A549 (cell line): ENCODE data around the gene ADD1.

Source experiments
- POLR2A ChIP-seq: IDR thresholded peaks from 2 replicates; pipeline ENCODE4 v1.6.1; 2012; ENCODE audit warnings: mild to moderate bottlenecking, low read length
- RAD21 ChIP-seq, 2 experiments: fragments of >200 bp in 1 of 2; sonication (Bioruptor Twin) in 1 of 2; formaldehyde crosslinking in 1 of 2; IDR thresholded peaks in 1 of 2; conservative IDR thresholded peaks in 1 of 2; 2 replicates in 1 of 2; 3 replicates in 1 of 2; pipeline ENCODE4 v1.6.1; 2012 to 2018; ENCODE audit warnings: inconsistent platforms in 1 of 2
- ZC3H11A ChIP-seq: fragments of 450-650 bp; IDR thresholded peaks from 2 replicates; pipeline ENCODE4 v1.6.1; 2014; ENCODE audit warnings: antibody characterized with exemption, mild to moderate bottlenecking
- TF ChIP-seq, protein P1 (sequence below): fragments of >200 bp; sonication (Bioruptor Twin); formaldehyde crosslinking; IDR thresholded peaks from 3 replicates; pipeline ENCODE4 v1.6.1; 2016

GRCh38 chr4:2820216-2820982 lies 23.2 kb upstream of the ADD1 start:
- TF ChIP-seq, protein P1, sequence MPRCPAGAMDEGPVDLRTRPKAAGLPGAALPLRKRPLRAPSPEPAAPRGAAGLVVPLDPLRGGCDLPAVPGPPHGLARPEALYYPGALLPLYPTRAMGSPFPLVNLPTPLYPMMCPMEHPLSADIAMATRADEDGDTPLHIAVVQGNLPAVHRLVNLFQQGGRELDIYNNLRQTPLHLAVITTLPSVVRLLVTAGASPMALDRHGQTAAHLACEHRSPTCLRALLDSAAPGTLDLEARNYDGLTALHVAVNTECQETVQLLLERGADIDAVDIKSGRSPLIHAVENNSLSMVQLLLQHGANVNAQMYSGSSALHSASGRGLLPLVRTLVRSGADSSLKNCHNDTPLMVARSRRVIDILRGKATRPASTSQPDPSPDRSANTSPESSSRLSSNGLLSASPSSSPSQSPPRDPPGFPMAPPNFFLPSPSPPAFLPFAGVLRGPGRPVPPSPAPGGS = no peak
- no peak for TF ChIP-seq RAD21 (conservative IDR thresholded peaks at IDR 0.05 in 1 of 2, IDR thresholded peaks at IDR 0.05 in 1 of 2)
- TF ChIP-seq ZC3H11A = no peak
- TF ChIP-seq POLR2A = no peak
